Spleen (tissue), 7 donors: ENCODE measurements around the gene CTBP1.

Experiments used
- POLR2A ChIP-seq, 3 donors: fragments of 450-650 bp; IDR thresholded peaks; one replicate each; pipeline ENCODE4 v1.5.1; 2017; ENCODE audit warnings: antibody characterized with exemption in 3 of 3, mild to moderate bottlenecking in 1 of 3
- POLR2AphosphoS5 ChIP-seq, 3 donors: sonication (generic); formaldehyde crosslinking; IDR thresholded peaks; one replicate each; pipeline ENCODE4 v1.5.1; 2017; ENCODE audit warnings: antibody characterized with exemption in 3 of 3
- TF ChIP-seq, protein P1 (sequence below), 11 experiments: fragments of 200-600 bp in 7 of 11; fragments of 450-650 bp in 4 of 11; sonication (generic) in 4 of 11; IDR thresholded peaks in 8 of 11; conservative IDR thresholded peaks in 3 of 11; 1 replicate in 7 of 11; 2 replicates in 4 of 11; pipeline versions ENCODE4 v1.4.0 to v1.8.0; 2016 to 2021; ENCODE audit warnings: antibody characterized with exemption in 11 of 11, inconsistent platforms in 4 of 11, mild to moderate bottlenecking in 1 of 11
- donor health status: DM: no; HTN: no; CAD: no; lungs with moderate emphysema.
- donor health status: DM: no; HTN: no; CAD: no.
- donor health status: DM: no; HTN: no; CAD: no.

- TF ChIP-seq, protein P1, sequence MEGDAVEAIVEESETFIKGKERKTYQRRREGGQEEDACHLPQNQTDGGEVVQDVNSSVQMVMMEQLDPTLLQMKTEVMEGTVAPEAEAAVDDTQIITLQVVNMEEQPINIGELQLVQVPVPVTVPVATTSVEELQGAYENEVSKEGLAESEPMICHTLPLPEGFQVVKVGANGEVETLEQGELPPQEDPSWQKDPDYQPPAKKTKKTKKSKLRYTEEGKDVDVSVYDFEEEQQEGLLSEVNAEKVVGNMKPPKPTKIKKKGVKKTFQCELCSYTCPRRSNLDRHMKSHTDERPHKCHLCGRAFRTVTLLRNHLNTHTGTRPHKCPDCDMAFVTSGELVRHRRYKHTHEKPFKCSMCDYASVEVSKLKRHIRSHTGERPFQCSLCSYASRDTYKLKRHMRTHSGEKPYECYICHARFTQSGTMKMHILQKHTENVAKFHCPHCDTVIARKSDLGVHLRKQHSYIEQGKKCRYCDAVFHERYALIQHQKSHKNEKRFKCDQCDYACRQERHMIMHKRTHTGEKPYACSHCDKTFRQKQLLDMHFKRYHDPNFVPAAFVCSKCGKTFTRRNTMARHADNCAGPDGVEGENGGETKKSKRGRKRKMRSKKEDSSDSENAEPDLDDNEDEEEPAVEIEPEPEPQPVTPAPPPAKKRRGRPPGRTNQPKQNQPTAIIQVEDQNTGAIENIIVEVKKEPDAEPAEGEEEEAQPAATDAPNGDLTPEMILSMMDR (IDR thresholded peaks at IDR 0.05 in 8 of 11, conservative IDR thresholded peaks at IDR 0.05 in 3 of 11), result no peak
- TF ChIP-seq POLR2AphosphoS5 (IDR thresholded peaks at IDR 0.05) (no peak), POLR2A (IDR thresholded peaks at IDR 0.05) (no peak)
Measured at GRCh38 chr4:1258457-1258856, 9.5 kb upstream of the CTBP1 start.
